SK-N-MC (cell line): Measurements from ENCODE around the gene SCO2.

Source experiments
- DNase-seq: peaks from one replicate; pipeline ENCODE4 v3.0.0-alpha.2; 2011; ENCODE audit warnings: low read depth, low spot score
- H3K27ac ChIP-seq: fragments of 200-600 bp; sonication (generic); 2 replicates; pipeline ENCODE4 v1.5.1; 2016; ENCODE audit warnings: mixed run types
- H3K36me3 ChIP-seq: fragments of 200-600 bp; sonication (generic); 2 replicates; pipeline ENCODE4 v1.6.1; 2017; ENCODE audit warnings: antibody characterized with exemption, low read length, mixed read lengths; ENCODE audit not compliant: insufficient read depth
- H3K4me3 ChIP-seq: fragments of 200-600 bp; sonication (generic); 2 replicates; pipeline ENCODE4 v1.5.1; 2016
- H3K9ac ChIP-seq: fragments of 200-600 bp; sonication (generic); 2 replicates; pipeline ENCODE4 v1.8.0; 2017; ENCODE audit warnings: mixed run types, mixed read lengths; ENCODE audit not compliant: insufficient read length
- H3K9me3 ChIP-seq: fragments of 200-600 bp; sonication (generic); 2 replicates; pipeline ENCODE4 v1.6.1; 2017; ENCODE audit warnings: low read depth, mild to moderate bottlenecking, antibody characterized with exemption, low read length, moderate library complexity, mixed read lengths
- EZH2 ChIP-seq: fragments of 200-600 bp; sonication (generic); IDR thresholded peaks from one replicate; pipeline ENCODE4 v1.6.1; 2017; ENCODE audit warnings: antibody characterized with exemption
- FOXP2 ChIP-seq: optimal IDR thresholded peaks from 2 replicates; pipeline ENCODE3; 2011; ENCODE audit warnings: mild to moderate bottlenecking, moderate library complexity; ENCODE audit not compliant: insufficient read depth; ENCODE audit errors: extremely low read length, control extremely low read depth
- POLR2AphosphoS5 ChIP-seq: IDR thresholded peaks from 2 replicates; pipeline ENCODE4 v1.6.1; 2012; ENCODE audit warnings: mild to moderate bottlenecking, low read depth, low read length, borderline replicate concordance

SCO2 gene

DNA sequence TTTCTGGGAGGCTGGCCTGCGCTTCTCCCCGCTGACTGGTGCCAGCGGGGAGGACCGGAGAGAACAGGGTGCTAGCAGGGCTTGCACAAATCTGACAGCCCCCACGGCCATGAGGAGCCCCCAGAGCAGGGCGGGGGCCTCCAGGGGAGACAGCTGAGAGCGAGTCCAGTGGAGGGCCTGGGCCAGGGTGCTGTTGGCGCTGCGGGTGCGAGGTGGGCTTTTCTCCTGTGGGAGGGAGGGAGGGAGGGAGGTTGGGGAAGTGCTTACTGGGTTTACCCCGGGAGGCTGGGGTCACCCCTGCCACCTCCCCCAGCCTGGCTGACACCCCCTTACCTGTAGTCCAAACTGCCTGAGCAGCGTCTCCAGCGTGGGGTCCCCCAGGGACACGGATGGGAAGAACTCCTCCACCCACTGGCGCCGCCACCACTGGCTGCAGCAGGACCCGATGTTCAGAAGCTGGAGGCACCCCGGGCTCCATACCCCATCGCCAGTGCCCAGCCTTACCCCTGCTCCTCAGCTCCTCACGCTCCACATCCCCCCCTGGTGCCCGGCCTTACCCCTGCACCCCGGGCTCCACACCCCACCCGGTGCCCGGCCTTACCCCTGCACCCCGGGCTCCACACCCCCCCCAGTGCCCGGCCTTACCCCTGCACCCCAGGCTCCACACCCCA lies 21.8 kb downstream of the SCO2 start:
- no peak overlapping the region for H3K27ac ChIP-seq
- H3K4me3 ChIP-seq, result no peak overlapping the region
- TF ChIP-seq FOXP2 (no peak), POLR2AphosphoS5 (no peak)
- no peak overlapping the region for H3K9ac ChIP-seq
- no peak for DNase-seq
- H3K9me3 ChIP-seq, result no peaks in the 10 kb centered on the region
- peaks cover 10% of the 10 kb centered on the region; the same call in 1 of the 2 replicates for H3K36me3 ChIP-seq

DNA sequence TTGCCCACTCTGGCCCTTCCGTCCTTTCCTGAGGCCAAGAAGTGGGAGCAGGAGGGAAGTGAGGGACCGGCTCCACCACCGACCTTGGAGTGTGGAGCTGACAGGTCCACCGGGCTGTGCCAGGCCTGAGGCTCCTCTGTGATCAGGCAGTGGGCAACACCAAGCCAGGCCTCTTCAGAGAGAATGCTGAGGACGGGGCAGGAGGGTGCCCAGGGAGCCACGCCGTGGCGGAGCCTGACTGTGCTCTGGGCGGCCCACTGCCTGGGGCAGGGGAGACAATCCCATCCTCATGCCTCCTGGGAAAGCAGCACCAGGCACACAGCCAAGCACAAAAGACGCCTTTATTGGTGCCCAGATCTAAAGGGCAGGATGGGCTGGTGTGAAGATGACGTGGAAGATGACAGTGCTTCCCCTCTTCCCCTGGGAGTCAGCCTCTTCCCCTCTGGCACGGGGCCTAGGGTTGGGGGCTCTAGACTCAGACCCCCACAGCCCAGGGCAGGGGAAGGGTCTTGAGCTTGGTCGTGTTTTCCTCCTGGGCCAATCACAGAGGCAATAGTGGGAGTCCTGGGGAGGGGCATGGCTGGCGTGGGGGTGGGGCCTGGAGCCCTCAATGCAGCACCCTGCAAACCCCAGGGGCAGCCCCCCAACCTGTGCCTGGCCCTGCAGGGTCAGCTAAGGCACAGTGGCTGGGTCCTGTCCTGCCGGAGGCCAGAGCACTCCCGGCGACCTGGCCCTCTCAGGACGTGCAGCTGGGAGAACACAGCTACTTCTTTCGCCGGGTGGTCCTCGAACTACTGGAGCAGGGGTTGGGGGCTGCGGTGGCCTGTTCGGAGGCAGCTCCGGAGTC lies 22.5 kb downstream of the SCO2 start:
- H3K27ac ChIP-seq, result no peak overlapping the region
- no peaks in the 10 kb centered on the region for H3K9me3 ChIP-seq
- H3K36me3 ChIP-seq, result peaks cover 10% of the 10 kb centered on the region; the same call in 1 of the 2 replicates
- no peak for DNase-seq
- TF ChIP-seq FOXP2, result no peak
- H3K9ac ChIP-seq, result no peak overlapping the region
- H3K4me3 ChIP-seq, result no peak overlapping the region

DNA sequence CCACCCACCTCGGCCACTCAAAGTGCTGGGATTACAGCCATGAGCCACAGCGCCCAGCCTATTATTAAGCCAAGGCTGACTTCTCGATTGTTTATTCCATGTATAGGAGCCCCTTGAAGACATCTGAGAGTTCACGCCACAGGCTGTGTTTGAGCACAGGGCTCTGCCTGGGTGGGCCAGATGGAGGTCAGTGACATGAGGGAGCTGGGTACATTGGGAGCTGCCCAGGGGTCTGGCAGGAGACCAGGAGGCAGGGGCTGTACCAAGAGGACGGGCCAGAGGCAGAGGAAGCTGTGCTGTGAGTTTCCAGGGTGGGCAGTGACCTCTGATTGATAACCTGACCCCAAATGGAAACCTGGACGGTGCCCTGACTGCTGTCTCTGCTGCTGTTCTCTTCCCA lies 23.3 kb downstream of the SCO2 start:
- H3K9ac ChIP-seq, result no peak overlapping the region
- no peak overlapping the region for H3K27ac ChIP-seq
- H3K4me3 ChIP-seq, result no peak overlapping the region
- DNase-seq, result no peak
- no peaks in the 10 kb centered on the region for H3K9me3 ChIP-seq
- H3K36me3 ChIP-seq, result peaks cover 10% of the 10 kb centered on the region; the same call in 1 of the 2 replicates
- TF ChIP-seq FOXP2, result no peak
- no peak for TF ChIP-seq EZH2
- no peak for TF ChIP-seq POLR2AphosphoS5

GRCh38 chr22:50500452-50500851 lies 24.9 kb downstream of the SCO2 start:
- TF ChIP-seq POLR2AphosphoS5 (no peak), FOXP2 (no peak), EZH2 (no peak)
- Histone ChIP-seq H3K27ac (no peak overlapping the region), H3K4me3 (no peak overlapping the region), H3K9me3 (no peaks in the 10 kb centered on the region), H3K9ac (no peak overlapping the region), H3K36me3 (peaks cover 9% of the 10 kb centered on the region; the same call in 1 of the 2 replicates)
- DNase-seq, result no peak

- H3K27ac ChIP-seq, result no peak overlapping the region
- H3K9me3 ChIP-seq, result no peaks in the 10 kb centered on the region
- H3K4me3 ChIP-seq, result peak overlapping the region; percentile 55
- DNase-seq, result no peak
- no peak overlapping the region for H3K9ac ChIP-seq
- no peaks in the 10 kb centered on the region; the same call in 1 of the 2 replicates for H3K36me3 ChIP-seq
- TF ChIP-seq FOXP2, result no peak
- TF ChIP-seq POLR2AphosphoS5, result no peak
- no peak for TF ChIP-seq EZH2
These were observed 27.0 kb downstream of the SCO2 start for GRCh38 chr22:50498322-50498890.

GRCh38 chr22:50497093-50497492 lies 28.3 kb downstream of the SCO2 start:
- DNase-seq, result no peak
- no peak for TF ChIP-seq FOXP2
- no peak for TF ChIP-seq EZH2
- no peak for TF ChIP-seq POLR2AphosphoS5
- no peaks in the 10 kb centered on the region for H3K9me3 ChIP-seq
- no peak overlapping the region for H3K9ac ChIP-seq
- H3K27ac ChIP-seq, result no peak overlapping the region
- no peaks in the 10 kb centered on the region for H3K36me3 ChIP-seq
- H3K4me3 ChIP-seq, result no peak overlapping the region

- Histone ChIP-seq H3K27ac (no peak overlapping the region), H3K4me3 (no peak overlapping the region), H3K36me3 (no peaks in the 10 kb centered on the region), H3K9me3 (no peaks in the 10 kb centered on the region), H3K9ac (no peak overlapping the region)
- TF ChIP-seq POLR2AphosphoS5, result no peak
- TF ChIP-seq EZH2, result no peak
- no peak for TF ChIP-seq FOXP2
- no peak for DNase-seq
These were observed 34.7 kb downstream of the SCO2 start for GRCh38 chr22:50490531-50491308.
